ENCODE measurements around the gene ADIPOR2. TPM values are rescaled to one million over a fixed set of nuclear protein-coding genes. Genes with fewer than 3 reads are reported as not detected.

The ADIPOR2 gene
- total RNA-seq, 1 experiment from 2014 or later = 26.5 TPM

GRCh38 chr12:1666685-1667162 lies 24.1 kb upstream of the ADIPOR2 start:
- Histone ChIP-seq H4K20me1 (ENCODE audit: low read length) (no peaks in the 10 kb centered on the region), H3K4me3 (ENCODE audit: low read length) (no peak overlapping the region), H3K27ac (ENCODE audit: low read length) (no peak overlapping the region), H3K9me3 (ENCODE audit: low read length) (no peaks in the 10 kb centered on the region), H2AFZ (ENCODE audit: low read length) (no peak overlapping the region), H3K79me2 (ENCODE audit: low read length) (no peaks in the 10 kb centered on the region), H3F3A (ENCODE audit: low read length, unreplicated experiment) (no peaks in the 10 kb centered on the region), H3K9ac (ENCODE audit: low read length) (no peak overlapping the region), H3K27me3 (ENCODE audit: low read length) (no peaks in the 10 kb centered on the region), H3K4me2 (ENCODE audit: low read length) (no peak overlapping the region), H3K9me2 (replicated peaks; ENCODE audit: low read length) (no peaks in the 10 kb centered on the region), H3K4me1 (ENCODE audit: insufficient read depth, low read length) (no peaks in the 10 kb centered on the region), H3K36me3 (ENCODE audit: low read depth, low read length) (no peaks in the 10 kb centered on the region)
- ChIA-PET POLR2A (ENCODE audit: unreplicated experiment) (no interaction called here), CTCF (no interaction called here)
- no peak for TF ChIP-seq CTCF (conservative IDR thresholded peaks at IDR 0.05; ENCODE audit: low read depth, low read length)
- no peak for TF ChIP-seq EZH2phosphoT487 (IDR thresholded peaks at IDR 0.05; ENCODE audit: borderline replicate concordance, low read length)
- no peak for TF ChIP-seq EZH2 (IDR thresholded peaks at IDR 0.05; ENCODE audit: low read length, unreplicated experiment)
- no TSS peak for BruUV-seq (replicated peaks)
- DNase-seq = no peak
- no peak for ATAC-seq
- intact Hi-C loops (cut with micrococcal nuclease) = no loop called here

GRCh38 chr12:1668833-1669543 lies 21.9 kb upstream of the ADIPOR2 start:
- BruUV-seq (replicated peaks) = no TSS peak
- Histone ChIP-seq H3K4me2 (ENCODE audit: low read length) (no peak overlapping the region), H3K27me3 (ENCODE audit: low read length) (no peaks in the 10 kb centered on the region), H3K9ac (ENCODE audit: low read length) (no peak overlapping the region), H2AFZ (ENCODE audit: low read length) (no peak overlapping the region), H3K4me1 (ENCODE audit: insufficient read depth, low read length) (no peaks in the 10 kb centered on the region), H3K36me3 (ENCODE audit: low read depth, low read length) (no peaks in the 10 kb centered on the region), H3K79me2 (ENCODE audit: low read length) (no peaks in the 10 kb centered on the region), H3K9me3 (ENCODE audit: low read length) (no peaks in the 10 kb centered on the region), H4K20me1 (ENCODE audit: low read length) (no peaks in the 10 kb centered on the region), H3K27ac (ENCODE audit: low read length) (no peak overlapping the region), H3K4me3 (ENCODE audit: low read length) (no peak overlapping the region), H3F3A (ENCODE audit: low read length, unreplicated experiment) (no peaks in the 10 kb centered on the region), H3K9me2 (replicated peaks; ENCODE audit: low read length) (no peaks in the 10 kb centered on the region)
- ATAC-seq = no peak
- ChIA-PET POLR2A (ENCODE audit: unreplicated experiment) (no interaction called here), CTCF (no interaction called here)
- TF ChIP-seq CTCF (conservative IDR thresholded peaks at IDR 0.05; ENCODE audit: low read depth, low read length) = no peak
- no peak for TF ChIP-seq EZH2phosphoT487 (IDR thresholded peaks at IDR 0.05; ENCODE audit: borderline replicate concordance, low read length)
- TF ChIP-seq EZH2 (IDR thresholded peaks at IDR 0.05; ENCODE audit: low read length, unreplicated experiment) = no peak
- intact Hi-C loops (cut with micrococcal nuclease) = no loop called here
- DNase-seq = no peak

Measured in PC-3 (cell line).